HepG2 (cell line): Measurements from ENCODE around the gene ZBTB22. TPM values are rescaled to one million over a fixed set of nuclear protein-coding genes. Genes with fewer than 3 reads are reported as not detected.

Experiments used
- CENPBD1 ChIP-seq: sonication (generic); formaldehyde crosslinking; IDR thresholded peaks from 2 replicates; pipeline ENCODE4 v1.8.0; 2022; ENCODE audit warnings: missing genetic modification reagents, low read depth, mild to moderate bottlenecking, borderline replicate concordance
- KDM5A ChIP-seq: fragments of 200-600 bp; sonication (generic); IDR thresholded peaks from 2 replicates; pipeline ENCODE4 v1.7.0; 2018; ENCODE audit warnings: antibody characterized with exemption, mild to moderate bottlenecking, low read length, borderline replicate concordance
- KDM6A ChIP-seq: IDR thresholded peaks from 2 replicates; pipeline ENCODE4 v1.6.1; 2016; ENCODE audit warnings: low read depth
- MATR3 ChIP-seq: sonication (generic); formaldehyde crosslinking; IDR thresholded peaks from 2 replicates; pipeline ENCODE4 v1.4.0; 2020; ENCODE audit warnings: missing genetic modification reagents
- MTERF4 ChIP-seq: sonication (generic); formaldehyde crosslinking; IDR thresholded peaks from 2 replicates; pipeline ENCODE4 v1.8.0; 2023; ENCODE audit warnings: mild to moderate bottlenecking, missing genetic modification reagents
- NBN ChIP-seq: fragments of 450-650 bp; conservative IDR thresholded peaks from 2 replicates; pipeline ENCODE4 v1.6.1; 2017
- RXRB ChIP-seq: IDR thresholded peaks from 2 replicates; pipeline ENCODE4 v1.6.1; 2016; ENCODE audit warnings: borderline replicate concordance, missing genetic modification reagents, missing compliant biosample characterization
- SOX5 ChIP-seq: IDR thresholded peaks from 2 replicates; pipeline ENCODE4 v1.6.1; 2016; ENCODE audit warnings: borderline replicate concordance
- TAF15 ChIP-seq: fragments of 200-400 bp; formaldehyde crosslinking; IDR thresholded peaks from one replicate; pipeline ENCODE4 v1.6.1; 2018; ENCODE audit warnings: mild to moderate bottlenecking, low read depth, low read length; ENCODE audit not compliant: poor library complexity, severe bottlenecking
- THAP7 ChIP-seq: sonication (generic); formaldehyde crosslinking; IDR thresholded peaks from 2 replicates; pipeline ENCODE4 v1.8.1; 2023; ENCODE audit warnings: mild to moderate bottlenecking, missing genetic modification reagents
- XRCC5 ChIP-seq: fragments of 200-400 bp; formaldehyde crosslinking; optimal IDR thresholded peaks from 2 replicates; pipeline ENCODE3; 2017; ENCODE audit warnings: mild to moderate bottlenecking, low read length
- ZFP37 ChIP-seq: sonication (generic); formaldehyde crosslinking; IDR thresholded peaks from 2 replicates; pipeline ENCODE4 v1.4.0; 2020; ENCODE audit warnings: missing genetic modification reagents, borderline replicate concordance
- ZFP41 ChIP-seq: sonication (generic); formaldehyde crosslinking; IDR thresholded peaks from 2 replicates; pipeline ENCODE4 v1.4.0; 2020; ENCODE audit warnings: mild to moderate bottlenecking, missing genetic modification reagents, borderline replicate concordance
- ZHX1 ChIP-seq: sonication (generic); formaldehyde crosslinking; IDR thresholded peaks from 2 replicates; pipeline ENCODE4 v1.8.1; 2022; ENCODE audit warnings: low read depth, mild to moderate bottlenecking, missing genetic modification reagents
- ZNF24 ChIP-seq: fragments of 450-650 bp; IDR thresholded peaks from 2 replicates; pipeline ENCODE4 v1.6.1; 2017; ENCODE audit warnings: antibody characterized with exemption, mild to moderate bottlenecking
- ZNF30 ChIP-seq: sonication (generic); formaldehyde crosslinking; IDR thresholded peaks from 2 replicates; pipeline ENCODE4 v1.5.0; 2020; ENCODE audit warnings: mild to moderate bottlenecking, missing genetic modification reagents
- ZNF33A ChIP-seq: sonication (generic); formaldehyde crosslinking; IDR thresholded peaks from 2 replicates; pipeline ENCODE4 v1.5.1; 2020; ENCODE audit warnings: missing genetic modification reagents, mild to moderate bottlenecking, moderate library complexity, borderline replicate concordance
- ZNF646 ChIP-seq: sonication (generic); formaldehyde crosslinking; IDR thresholded peaks from 2 replicates; pipeline ENCODE4 v1.9.0; 2021; ENCODE audit warnings: mild to moderate bottlenecking, missing genetic modification reagents
- polyA plus RNA-seq, 8 experiments: library from polyadenylated mRNA; depleted of rRNA in 3 of 8; stranded (reverse) in 7 of 8; unstranded in 1 of 8; fragments of >200 nt; fragmentation: Illumina TruSeq in 4 of 8; extraction: Trizol in 4 of 8; gene quantifications; 2 replicates each; pipeline versions ENCODE4 v1.2.1 to v1.2.3, GENCODE V29; 2011 to 2016; ENCODE audit warnings: low read depth in 4 of 8, missing spikeins in 1 of 8, mixed read lengths in 1 of 8; ENCODE audit not compliant: insufficient read depth in 1 of 8
- total RNA-seq, 5 experiments: library from RNA; depleted of rRNA; stranded (reverse); fragments of >200 nt; fragmentation: Illumina TruSeq; extraction: Trizol; gene quantifications; 2 replicates each; pipeline ENCODE4 v1.2.3, GENCODE V29; 2016; ENCODE audit warnings: low read depth in 1 of 5

Gene ZBTB22
- total and polyA plus RNA-seq, 2 of the 13 experiments (the other 11 are each of a cell fraction or from before 2014, with no cell fraction given): 8.0 to 10.6 TPM

- no peak; the same call in 1 of the 2 replicates for TF ChIP-seq MTERF4
- TF ChIP-seq ZFP37 (CRISPR knock-in tag): peak; percentile 57; the same call in 1 of the 2 replicates
- TF ChIP-seq NBN: no peak
- TF ChIP-seq ZFP41 (CRISPR knock-in tag): no peak
- no peak for TF ChIP-seq SOX5 (CRISPR knock-in tag)
- TF ChIP-seq XRCC5: peak; percentile 88
- no peak for TF ChIP-seq TAF15
- TF ChIP-seq ZNF646: no peak
- TF ChIP-seq ZNF33A (CRISPR knock-in tag): peak; percentile 16; the same call in 1 of the 2 replicates
- TF ChIP-seq ZNF24: no peak
- peak; percentile 54; the same call in 1 of the 2 replicates for TF ChIP-seq RXRB (CRISPR knock-in tag)
- no peak for TF ChIP-seq ZHX1
- TF ChIP-seq THAP7 (CRISPR knock-in tag): peak; percentile 94; the same call in 1 of the 2 replicates
- TF ChIP-seq MATR3 (CRISPR knock-in tag): 0 out of 2 replicates have a peak, but pooled peaks have one; percentile 49
- no peak for TF ChIP-seq ZNF30 (CRISPR knock-in tag)
- peak; percentile 89 for TF ChIP-seq KDM5A
- TF ChIP-seq KDM6A (CRISPR knock-in tag): no peak
- no peak for TF ChIP-seq CENPBD1
These were observed 18.2 kb downstream of the ZBTB22 start (continued) for GRCh38 chr6:33299237-33299944.
